Osteocyte (in vitro differentiated cells): Measurements from ENCODE around the gene MGAT5. TPM values are rescaled to one million over a fixed set of nuclear protein-coding genes. Genes with fewer than 3 reads are reported as not detected.

Experiments used
- DNase-seq: peaks from one replicate; pipeline ENCODE4 v3.0.0; 2021; ENCODE audit warnings: mixed read lengths; ENCODE audit not compliant: unreplicated experiment; ENCODE audit errors: extremely low spot score
- H3K27ac Mint-ChIP-seq: one replicate; pipeline ENCODE4 v1.8.0; 2021; ENCODE audit warnings: mild to moderate bottlenecking, mixed read lengths; ENCODE audit not compliant: unreplicated experiment
- H3K27me3 Mint-ChIP-seq: one replicate; pipeline ENCODE4 v1.8.0; 2021; ENCODE audit warnings: mixed read lengths; ENCODE audit not compliant: unreplicated experiment
- H3K36me3 Mint-ChIP-seq: one replicate; pipeline ENCODE4 v1.8.0; 2021; ENCODE audit warnings: mixed read lengths; ENCODE audit not compliant: unreplicated experiment
- H3K4me1 Mint-ChIP-seq: one replicate; pipeline ENCODE4 v1.8.0; 2021; ENCODE audit warnings: mixed read lengths; ENCODE audit not compliant: unreplicated experiment
- H3K4me3 Mint-ChIP-seq: one replicate; pipeline ENCODE4 v1.8.0; 2021; ENCODE audit warnings: mild to moderate bottlenecking, moderate library complexity, mixed read lengths; ENCODE audit not compliant: unreplicated experiment
- H3K9me3 Mint-ChIP-seq: one replicate; pipeline ENCODE4 v1.8.0; 2021; ENCODE audit warnings: mixed read lengths; ENCODE audit not compliant: unreplicated experiment
- CTCF ChIP-seq: fragments of 200-600 bp; sonication (generic); IDR thresholded peaks from 2 replicates; pipeline ENCODE4 v1.5.0; 2021; ENCODE audit warnings: antibody characterized with exemption, mild to moderate bottlenecking, moderate library complexity
- total RNA-seq: library from RNA; stranded (reverse); gene quantifications from 2 replicates; pipeline ENCODE4 v1.2.1, GENCODE V29; 2021

The MGAT5 gene
- total RNA-seq, 1 donor from 2014 or later: 22.6 TPM

DNA sequence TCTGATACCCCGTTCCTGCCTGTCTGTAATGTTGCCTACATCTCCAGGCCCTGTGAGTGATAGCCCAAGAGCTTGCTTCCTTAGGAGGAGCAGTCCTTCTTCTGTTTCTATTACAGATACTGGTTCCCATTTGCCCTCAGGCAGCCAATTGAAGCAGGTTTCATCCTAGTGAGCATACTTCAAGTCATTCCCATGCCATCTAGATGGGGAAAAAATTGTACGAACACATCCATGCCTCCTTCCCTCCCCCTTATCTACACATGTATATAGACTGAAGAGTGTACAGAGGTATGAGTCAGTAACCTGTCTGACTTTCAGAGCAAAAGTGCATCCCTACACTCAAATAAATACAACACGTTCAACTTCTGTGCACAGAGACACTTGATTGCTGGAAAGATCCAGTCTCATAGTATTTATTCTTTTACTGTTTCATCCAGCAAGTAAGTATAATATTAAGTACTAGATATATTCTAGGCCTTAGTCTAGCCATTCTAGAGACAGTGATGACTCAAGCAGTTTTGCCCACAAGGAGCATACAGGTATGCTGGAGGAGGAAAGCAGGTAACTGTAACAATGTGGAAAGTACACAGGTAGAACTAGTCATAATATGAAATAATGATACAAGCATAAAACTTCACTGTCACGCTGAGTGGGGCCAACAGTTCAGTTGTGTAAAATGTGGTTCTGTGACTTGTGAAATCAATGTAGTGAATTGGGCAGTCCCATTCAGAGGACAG, 153.4 kb downstream of the MGAT5 start:
- no peak overlapping the region for H3K4me3 Mint-ChIP-seq
- H3K4me1 Mint-ChIP-seq: peaks cover 18% of the 10 kb centered on the region
- H3K36me3 Mint-ChIP-seq: no peaks in the 10 kb centered on the region
- no peaks in the 10 kb centered on the region for H3K27me3 Mint-ChIP-seq
- H3K9me3 Mint-ChIP-seq: no peaks in the 10 kb centered on the region
- DNase-seq: no peak
- H3K27ac Mint-ChIP-seq: no peak overlapping the region
- TF ChIP-seq CTCF: no peak

GRCh38 chr2:134408386-134408785, 154.5 kb downstream of the MGAT5 start:
- DNase-seq: no peak
- H3K4me1 Mint-ChIP-seq: peaks cover 12% of the 10 kb centered on the region
- no peak for TF ChIP-seq CTCF

GRCh38 chr2:134408791-134409190, 154.9 kb downstream of the MGAT5 start:
- TF ChIP-seq CTCF: no peak
- Mint-ChIP-seq H3K4me1 (peaks cover 12% of the 10 kb centered on the region), H3K36me3 (no peaks in the 10 kb centered on the region), H3K4me3 (no peak overlapping the region), H3K9me3 (no peaks in the 10 kb centered on the region), H3K27me3 (no peaks in the 10 kb centered on the region), H3K27ac (no peak overlapping the region)
- no peak for DNase-seq

More at GRCh38 chr2:134408386-134408785, 154.5 kb downstream of the MGAT5 start:
- Mint-ChIP-seq H3K27me3 (no peaks in the 10 kb centered on the region), H3K27ac (no peak overlapping the region), H3K9me3 (no peaks in the 10 kb centered on the region), H3K4me3 (no peak overlapping the region), H3K36me3 (no peaks in the 10 kb centered on the region)

DNA sequence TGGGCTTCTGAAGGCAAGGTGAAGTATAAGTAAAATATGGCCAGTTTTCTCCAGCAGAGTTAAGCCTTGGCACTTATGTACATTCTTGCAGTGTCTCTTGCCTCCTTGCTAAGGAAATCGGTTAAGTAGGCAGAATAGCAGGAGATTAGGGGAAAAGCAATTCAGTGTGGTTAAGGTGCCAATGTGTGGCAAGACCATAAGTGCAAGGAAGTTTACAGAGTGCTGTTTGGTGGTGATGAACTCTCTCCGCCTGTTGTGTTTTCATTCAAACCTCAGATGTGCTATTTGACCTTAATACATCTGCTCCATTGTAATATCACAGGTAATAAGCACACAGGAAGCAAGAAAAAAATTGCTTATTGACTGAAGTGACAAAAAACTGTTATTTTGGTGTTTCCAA, 156.1 kb downstream of the MGAT5 start:
- no peak overlapping the region for H3K27ac Mint-ChIP-seq
- H3K9me3 Mint-ChIP-seq: no peaks in the 10 kb centered on the region
- DNase-seq: no peak
- no peaks in the 10 kb centered on the region for H3K36me3 Mint-ChIP-seq
- H3K4me3 Mint-ChIP-seq: no peak overlapping the region
- no peaks in the 10 kb centered on the region for H3K27me3 Mint-ChIP-seq
- TF ChIP-seq CTCF: no peak
- H3K4me1 Mint-ChIP-seq: peaks cover 12% of the 10 kb centered on the region

DNA sequence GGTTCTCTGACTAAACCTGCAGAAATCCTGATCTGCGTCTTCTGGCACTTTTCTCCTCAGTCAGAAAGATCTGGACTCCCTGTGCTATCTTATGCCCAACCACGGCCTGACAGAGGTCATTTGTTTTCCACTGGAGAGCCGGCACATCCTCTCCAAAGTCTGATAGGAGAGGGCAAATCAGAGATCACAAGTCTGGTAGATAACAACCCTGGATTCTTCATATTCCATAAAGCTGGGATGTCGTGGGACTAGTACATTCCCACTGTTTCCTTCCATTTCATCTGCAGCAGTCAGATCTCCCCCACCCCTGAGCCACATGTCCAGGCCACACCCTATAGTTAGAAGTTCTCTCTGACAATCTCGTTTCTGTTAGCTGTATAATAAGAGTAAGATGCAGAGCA, 157.0 kb downstream of the MGAT5 start:
- DNase-seq: no peak
- peaks cover 8% of the 10 kb centered on the region for H3K4me1 Mint-ChIP-seq

More for the DNA sequence above, 157.0 kb downstream of the MGAT5 start:
- Mint-ChIP-seq H3K9me3 (no peaks in the 10 kb centered on the region), H3K36me3 (no peaks in the 10 kb centered on the region), H3K27me3 (no peaks in the 10 kb centered on the region), H3K27ac (no peak overlapping the region), H3K4me3 (no peak overlapping the region)
- no peak for TF ChIP-seq CTCF
